Epithelial cell of proximal tubule (primary cell): ENCODE measurements around the gene UBL7. TPM values are rescaled to one million over a fixed set of nuclear protein-coding genes. Genes with fewer than 3 reads are reported as not detected.

Experiments used
- DNase-seq: peaks from one replicate; pipeline ENCODE4 v3.0.0-alpha.2; 2011; ENCODE audit warnings: low read depth
- H3K4me3 ChIP-seq: 2 replicates; pipeline ENCODE4 v1.5.1; 2011; ENCODE audit warnings: low read depth, mild to moderate bottlenecking, low read length
- CTCF ChIP-seq: conservative IDR thresholded peaks from 2 replicates; pipeline ENCODE4 v1.5.1; 2012; ENCODE audit warnings: low read depth, mild to moderate bottlenecking, low read length
- total RNA-seq: library from RNA; depleted of rRNA; stranded (reverse); fragments of >200 nt; gene quantifications from 2 replicates; pipeline ENCODE4 v1.2.3, GENCODE V29; 2015

Gene UBL7
- total RNA-seq, 1 donor from 2014 or later: 57.8 TPM

- no peak for TF ChIP-seq CTCF
- H3K4me3 ChIP-seq: no peak overlapping the region
- no peak for DNase-seq
Observed at GRCh38 chr15:74500401-74500800, 39.4 kb upstream of the UBL7 start.

GRCh38 chr15:74499366-74499765 is 38.4 kb upstream of the UBL7 start:
- no peak for TF ChIP-seq CTCF
- H3K4me3 ChIP-seq: no peak overlapping the region
- DNase-seq: no peak

- no peak overlapping the region for H3K4me3 ChIP-seq
- DNase-seq: no peak
- no peak for TF ChIP-seq CTCF
Observed at GRCh38 chr15:74497584-74497983, 36.6 kb upstream of the UBL7 start.

GRCh38 chr15:74496648-74497047 is 35.7 kb upstream of the UBL7 start:
- DNase-seq: no peak
- no peak for TF ChIP-seq CTCF
- H3K4me3 ChIP-seq: no peak overlapping the region

- no peak for DNase-seq
- no peak for TF ChIP-seq CTCF
- H3K4me3 ChIP-seq: no peak overlapping the region
Observed at GRCh38 chr15:74490339-74490689, 29.4 kb upstream of the UBL7 start.

- no peak overlapping the region for H3K4me3 ChIP-seq
- DNase-seq: no peak
- peak; percentile 67 for TF ChIP-seq CTCF
Observed at GRCh38 chr15:74489518-74490338, 28.8 kb upstream of the UBL7 start.

GRCh38 chr15:74488776-74489175 is 27.8 kb upstream of the UBL7 start:
- no peak overlapping the region for H3K4me3 ChIP-seq
- DNase-seq: no peak
- no peak for TF ChIP-seq CTCF
